EH (cell line): ENCODE results near the gene TTBK1.
"Not testable (repeated sequence)": the region's sequence is repeated elsewhere in the genome, so short reads cannot be mapped to it uniquely, and the experiment has no call there.

Experiments
- DNase-seq: peaks from one replicate; pipeline ENCODE4 v3.0.0-alpha.2; 2015; ENCODE audit warnings: low read depth

TTBK1 gene

DNA sequence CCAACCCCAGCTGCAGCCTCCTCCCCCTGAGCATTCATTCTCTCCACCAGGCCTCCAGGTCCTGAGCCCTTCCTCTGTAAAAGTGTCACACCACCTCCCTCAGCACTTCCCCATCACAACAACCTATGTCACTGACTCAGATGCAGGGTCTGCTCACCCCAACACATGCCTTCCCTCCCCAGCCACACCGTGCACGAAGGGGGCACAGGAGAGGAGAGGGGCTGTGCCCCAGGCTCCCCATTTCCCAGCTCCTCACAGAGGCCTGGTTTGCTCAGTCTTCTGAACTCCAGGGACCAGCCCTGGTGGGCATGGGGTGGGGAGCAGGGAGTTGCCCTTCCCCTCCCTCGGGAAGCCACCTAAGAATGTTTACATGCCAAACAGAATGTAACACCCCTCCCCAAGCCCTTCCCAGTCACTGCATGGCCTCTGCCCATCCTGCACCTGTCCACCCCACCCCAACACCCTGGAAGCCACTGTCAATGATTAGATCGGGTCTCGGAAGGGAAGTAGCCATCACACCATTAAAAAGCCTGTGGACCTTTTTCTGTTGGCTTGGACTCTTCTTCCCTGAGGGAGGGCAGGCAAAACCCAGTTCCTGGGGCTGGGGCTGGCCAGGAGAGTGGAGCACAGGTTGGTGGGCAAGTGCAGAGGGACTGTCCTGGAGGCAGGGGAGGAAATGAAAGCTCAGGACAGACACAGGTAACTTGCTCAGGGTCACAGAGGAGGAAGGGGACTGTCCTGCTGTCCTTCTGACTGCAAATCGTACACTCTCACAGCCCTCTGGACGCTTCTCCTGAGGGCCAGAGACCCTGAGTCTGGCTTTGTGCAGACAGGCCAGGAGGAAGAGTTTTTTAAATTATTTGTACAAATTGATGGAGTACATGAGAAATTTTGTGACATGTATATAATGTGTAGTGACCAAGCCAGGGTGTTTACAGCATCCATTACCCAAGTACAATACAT lies 44.7 kb downstream of the TTBK1 start:
- DNase-seq, result no peak

DNA sequence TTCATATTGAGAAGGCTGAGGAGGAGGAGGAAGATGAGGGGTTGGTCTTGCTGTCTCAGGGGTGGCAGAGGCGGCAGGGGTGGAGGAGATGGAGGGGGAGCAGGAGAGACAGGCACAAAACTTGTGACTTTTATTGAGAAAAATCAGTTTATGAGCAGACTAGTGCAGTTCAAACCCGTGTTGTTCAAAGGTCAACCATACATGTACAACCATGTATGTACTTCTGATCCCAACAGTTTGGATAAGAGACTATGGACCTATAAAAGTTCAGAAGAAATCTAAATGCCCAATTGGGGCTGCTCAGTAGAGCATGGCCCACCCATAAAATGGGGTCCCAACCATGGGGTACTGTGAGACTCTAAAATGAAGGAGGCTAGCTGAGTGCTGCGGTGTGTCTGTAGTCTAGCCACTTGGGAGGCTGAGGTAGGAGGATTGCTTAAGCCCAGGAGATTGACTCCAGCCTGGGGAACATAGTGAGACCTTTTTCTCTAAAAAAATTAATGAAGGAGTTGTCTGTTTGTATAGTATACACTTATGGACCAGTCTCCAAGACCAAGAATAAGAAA lies 47.1 kb downstream of the TTBK1 start:
- DNase-seq, result no peak

- DNase-seq, result no peak
Observed at GRCh38 chr6:43290905-43291355, 47.6 kb downstream of the TTBK1 start.

- no peak for DNase-seq
Observed at GRCh38 chr6:43291708-43292107, 48.4 kb downstream of the TTBK1 start.

GRCh38 chr6:43292341-43292740 lies 49.1 kb downstream of the TTBK1 start:
- DNase-seq, result no peak

DNA sequence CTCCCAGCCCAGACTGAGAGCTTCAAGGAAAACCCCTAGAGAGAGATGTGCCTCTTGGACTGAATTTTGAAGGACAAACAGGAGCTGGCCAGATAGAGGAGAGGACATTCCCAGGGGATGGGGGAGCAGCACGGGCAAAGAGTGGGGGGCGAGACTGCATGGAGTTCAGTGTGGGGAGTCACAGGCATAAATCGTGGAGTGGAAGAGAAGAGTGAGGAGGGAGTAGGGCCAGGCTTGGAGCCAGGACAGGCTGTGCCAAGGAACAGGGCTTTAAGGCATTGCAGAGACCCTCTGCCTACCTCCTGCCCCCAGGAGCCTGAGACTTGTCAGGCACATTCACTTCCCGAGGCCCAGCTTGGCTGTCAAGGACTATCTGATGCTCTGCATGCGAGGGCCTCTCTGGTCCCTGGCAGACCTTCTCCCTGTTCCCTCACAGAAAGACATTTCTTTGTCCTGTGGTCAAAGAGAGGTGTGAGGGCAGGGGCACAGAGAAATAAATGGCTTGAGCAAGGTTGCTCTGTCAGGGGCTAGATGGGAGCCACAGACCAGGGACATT lies 49.6 kb downstream of the TTBK1 start:
- no peak for DNase-seq

- no peak for DNase-seq
Observed at GRCh38 chr6:43293698-43294097, 50.4 kb downstream of the TTBK1 start.

DNA sequence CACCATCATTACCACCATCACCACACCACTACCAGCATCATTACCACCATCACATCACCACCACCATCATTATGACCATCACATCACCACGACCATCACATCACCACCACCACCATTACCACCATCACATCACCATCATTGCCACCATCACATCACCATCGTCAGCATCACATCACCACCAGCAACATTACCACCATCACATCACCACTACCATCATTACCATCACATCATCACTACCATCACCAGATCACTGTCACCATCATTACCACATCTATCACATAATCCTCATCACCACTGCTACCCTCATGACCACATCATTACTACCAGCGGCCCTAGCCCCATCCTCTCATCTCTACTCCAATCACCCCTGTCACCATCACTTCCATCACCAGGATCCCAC lies 51.3 kb downstream of the TTBK1 start:
- no peak for DNase-seq

DNA sequence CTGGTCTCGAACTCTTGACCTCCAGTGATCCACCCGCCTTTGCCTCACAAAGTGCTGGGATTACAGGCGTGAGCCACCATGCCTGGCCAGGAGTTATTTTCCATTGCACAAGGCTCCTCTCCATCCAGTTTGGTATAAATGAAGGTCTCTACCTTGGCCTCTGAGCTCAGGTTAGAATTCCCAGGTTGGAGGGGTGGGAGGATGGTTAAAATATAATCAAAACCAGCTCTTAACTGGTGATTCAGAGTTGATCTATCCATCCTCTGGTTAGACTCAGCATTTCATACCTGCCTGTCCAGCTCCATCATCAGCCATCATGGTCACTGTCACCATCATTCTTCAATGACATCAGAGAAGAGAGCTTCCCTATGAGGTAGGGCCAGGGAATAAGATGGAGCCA lies 52.2 kb downstream of the TTBK1 start:
- no peak for DNase-seq

- no peak for DNase-seq
Observed at GRCh38 chr6:43296780-43297497, 53.7 kb downstream of the TTBK1 start.

DNA sequence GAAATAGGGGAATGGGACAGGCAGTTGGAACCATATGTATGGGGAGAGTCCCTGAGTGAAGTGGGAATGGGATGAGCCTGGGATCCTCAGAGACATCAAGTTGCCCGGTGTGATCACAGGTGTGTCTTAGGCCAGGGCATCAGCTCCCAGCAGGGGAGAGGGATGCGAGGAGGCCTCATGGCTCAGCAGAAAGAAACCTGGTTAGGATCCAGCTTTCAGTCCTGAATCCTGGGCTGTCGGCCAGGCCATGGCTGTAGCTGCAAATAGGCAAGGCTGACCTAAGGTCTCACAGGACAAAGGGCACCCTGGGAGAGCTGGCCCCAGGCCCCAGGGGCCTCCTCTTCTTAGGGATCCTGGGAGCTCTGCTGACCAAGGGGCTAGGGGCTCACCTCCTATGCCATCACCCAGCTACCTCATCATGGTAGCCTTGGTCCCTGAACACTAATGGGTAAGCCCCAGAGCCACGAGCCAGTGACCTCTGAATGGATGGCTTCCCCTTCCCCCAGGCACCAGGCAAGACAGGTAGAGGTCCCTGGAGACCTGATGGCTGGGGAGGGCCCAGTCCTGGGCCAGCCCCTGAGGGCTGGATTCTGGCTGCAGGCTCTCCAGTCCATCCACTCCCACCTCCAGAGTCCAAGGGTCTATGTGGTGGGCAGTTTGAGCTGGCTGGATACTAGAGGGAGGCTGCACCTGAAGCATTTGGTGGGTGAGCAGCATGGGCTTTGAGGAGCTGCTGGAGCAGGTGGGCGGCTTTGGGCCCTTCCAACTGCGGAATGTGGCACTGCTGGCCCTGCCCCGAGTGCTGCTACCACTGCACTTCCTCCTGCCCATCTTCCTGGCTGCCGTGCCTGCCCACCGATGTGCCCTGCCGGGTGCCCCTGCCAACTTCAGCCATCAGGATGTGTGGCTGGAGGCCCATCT lies 54.6 kb downstream of the TTBK1 start, which contains the start of gene SLC22A7:
TSS of gene SLC22A7 (plus strand) at position 617 of the 921 bp plus-strand sequence. CDS start at position 716, 99 bp downstream.
- DNase-seq, result no peak

GRCh38 chr6:43298565-43299337 lies 55.5 kb downstream of the TTBK1 start:
- no peak for DNase-seq

DNA sequence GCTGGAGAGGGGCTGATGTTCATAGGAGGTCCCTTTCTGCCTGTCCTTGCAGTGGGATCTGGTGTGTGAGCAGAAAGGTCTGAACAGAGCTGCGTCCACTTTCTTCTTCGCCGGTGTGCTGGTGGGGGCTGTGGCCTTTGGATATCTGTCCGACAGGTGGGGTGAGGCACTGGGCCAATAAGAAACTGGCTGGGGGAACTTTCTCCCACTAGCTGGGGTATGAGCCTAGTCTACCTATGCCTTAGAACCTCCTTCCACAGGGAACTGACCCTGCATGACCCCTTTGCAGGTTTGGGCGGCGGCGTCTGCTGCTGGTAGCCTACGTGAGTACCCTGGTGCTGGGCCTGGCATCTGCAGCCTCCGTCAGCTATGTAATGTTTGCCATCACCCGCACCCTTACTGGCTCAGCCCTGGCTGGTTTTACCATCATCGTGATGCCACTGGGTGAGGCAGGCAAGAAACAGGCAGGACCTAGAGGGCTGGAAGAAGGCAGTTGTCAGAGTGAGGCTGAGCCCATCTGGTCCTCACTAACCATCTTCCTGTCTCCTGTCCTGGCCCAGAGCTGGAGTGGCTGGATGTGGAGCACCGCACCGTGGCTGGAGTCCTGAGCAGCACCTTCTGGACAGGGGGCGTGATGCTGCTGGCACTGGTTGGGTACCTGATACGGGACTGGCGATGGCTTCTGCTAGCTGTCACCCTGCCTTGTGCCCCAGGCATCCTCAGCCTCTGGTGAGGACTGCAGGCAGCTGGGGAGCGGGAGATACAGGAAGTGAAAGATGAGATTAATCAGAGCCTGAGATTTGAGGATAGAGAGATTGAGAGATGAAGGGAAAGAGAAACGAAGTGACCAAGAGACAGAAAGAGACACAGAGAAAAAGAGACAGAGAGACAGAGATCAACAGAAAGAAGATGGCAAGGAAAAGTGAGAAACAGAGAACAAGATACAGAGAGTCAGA lies 56.3 kb downstream of the TTBK1 start:
- peak; percentile 7 for DNase-seq

GRCh38 chr6:43301081-43301870 lies 58.0 kb downstream of the TTBK1 start:
- DNase-seq, result no peak

DNA sequence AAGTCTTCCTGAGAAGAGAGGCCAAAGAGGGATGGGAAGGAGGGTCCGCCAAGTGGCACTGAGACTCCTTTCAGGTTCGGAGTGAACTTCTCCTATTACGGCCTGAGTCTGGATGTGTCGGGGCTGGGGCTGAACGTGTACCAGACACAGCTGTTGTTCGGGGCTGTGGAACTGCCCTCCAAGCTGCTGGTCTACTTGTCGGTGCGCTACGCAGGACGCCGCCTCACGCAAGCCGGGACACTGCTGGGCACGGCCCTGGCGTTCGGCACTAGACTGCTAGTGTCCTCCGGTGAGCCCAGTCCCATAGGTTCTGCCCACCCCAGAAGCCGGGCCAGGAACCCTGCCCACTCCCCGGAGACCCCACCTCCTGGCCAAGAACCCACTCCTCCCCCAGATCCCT lies 58.8 kb downstream of the TTBK1 start:
- DNase-seq, result no peak

DNA sequence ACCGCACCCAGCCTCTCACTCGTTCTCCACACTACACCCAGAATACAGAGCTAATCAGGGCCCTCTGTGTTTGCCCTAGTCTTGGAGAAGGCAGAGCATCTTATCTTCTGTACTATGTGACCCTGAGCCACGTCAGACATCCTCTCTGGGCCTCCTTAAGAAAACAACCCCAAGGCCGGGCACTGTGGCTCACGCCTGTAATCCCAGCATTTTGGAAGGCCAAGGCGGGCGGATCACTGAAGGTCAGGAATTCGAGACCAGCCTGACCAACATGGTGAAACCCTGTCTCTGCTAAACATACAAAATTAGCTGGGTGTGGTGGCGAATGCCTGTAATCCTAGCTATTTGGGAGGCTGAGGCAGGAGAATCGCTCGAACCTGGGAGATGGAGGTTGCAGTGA lies 59.7 kb downstream of the TTBK1 start:
- DNase-seq, result not testable (repeated sequence)

DNA sequence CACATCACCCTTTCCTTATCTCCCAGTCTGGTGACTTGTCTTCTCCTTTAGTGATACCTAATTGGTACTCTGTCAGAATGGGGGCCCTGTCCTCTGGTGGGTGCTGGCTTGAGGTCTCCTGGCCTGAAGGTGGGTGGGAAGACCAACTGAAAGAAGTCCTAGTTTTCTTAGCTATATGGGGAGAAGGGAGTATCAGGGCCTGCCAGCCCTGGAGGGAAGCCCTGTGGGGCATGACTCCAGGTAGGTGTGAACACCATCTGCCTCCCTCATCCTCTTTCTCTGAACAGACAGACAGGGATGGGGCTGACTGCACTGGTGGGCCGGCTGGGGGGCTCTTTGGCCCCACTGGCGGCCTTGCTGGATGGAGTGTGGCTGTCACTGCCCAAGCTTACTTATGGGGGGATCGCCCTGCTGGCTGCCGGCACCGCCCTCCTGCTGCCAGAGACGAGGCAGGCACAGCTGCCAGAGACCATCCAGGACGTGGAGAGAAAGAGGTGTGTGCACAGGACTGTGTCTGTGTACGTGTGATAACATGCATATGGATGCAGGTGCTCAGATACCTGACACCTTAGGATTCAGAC lies 60.6 kb downstream of the TTBK1 start:
- DNase-seq, result no peak

- DNase-seq, result no peak
Observed at GRCh38 chr6:43304361-43304760, 61.1 kb downstream of the TTBK1 start.
